AG08396 (cell line): ENCODE results near the gene ANKRD13C.
"Not testable (repeated sequence)": the region's sequence is repeated elsewhere in the genome, so short reads cannot be mapped to it uniquely, and the experiment has no call there.

Source experiments
- DNase-seq: peaks from one replicate; pipeline ENCODE4 v3.0.0; 2012; ENCODE audit warnings: low spot score, mixed read lengths

ANKRD13C gene

GRCh38 chr1:70354332-70355110 is at the start of gene ANKRD13C:
TSS of gene ANKRD13C (minus strand) at chr1:70354722. CDS start at chr1:70354408, 314 bp downstream.
- DNase-seq: peak; percentile 91

- no peak for DNase-seq
These were observed 49.2 kb upstream of the ANKRD13C start for GRCh38 chr1:70403759-70404158.

- no peak for DNase-seq
These were observed 47.5 kb upstream of the ANKRD13C start for GRCh38 chr1:70401974-70402373.

GRCh38 chr1:70400335-70400734 is 45.8 kb upstream of the ANKRD13C start:
- no peak for DNase-seq

GRCh38 chr1:70397013-70397412 is 42.5 kb upstream of the ANKRD13C start:
- no peak for DNase-seq

- no peak for DNase-seq
These were observed 42.1 kb upstream of the ANKRD13C start for GRCh38 chr1:70396607-70397006.

- no peak for DNase-seq
These were observed 38.1 kb upstream of the ANKRD13C start for GRCh38 chr1:70392626-70393025.

GRCh38 chr1:70387507-70387906 is 33.0 kb upstream of the ANKRD13C start:
- DNase-seq: no peak

GRCh38 chr1:70386121-70386520 is 31.6 kb upstream of the ANKRD13C start:
- no peak for DNase-seq

- no peak for DNase-seq
These were observed 31.0 kb upstream of the ANKRD13C start for GRCh38 chr1:70385477-70385876.

GRCh38 chr1:70384542-70384941 is 30.0 kb upstream of the ANKRD13C start:
- no peak for DNase-seq

- DNase-seq: no peak
These were observed 29.0 kb upstream of the ANKRD13C start for GRCh38 chr1:70383483-70383882.

- DNase-seq: no peak
These were observed 28.2 kb upstream of the ANKRD13C start for GRCh38 chr1:70382682-70383081.

GRCh38 chr1:70376196-70376595 is 21.7 kb upstream of the ANKRD13C start:
- no peak for DNase-seq

- not testable (repeated sequence) for DNase-seq
These were observed 19.1 kb upstream of the ANKRD13C start for GRCh38 chr1:70373580-70373979.

GRCh38 chr1:70372426-70372825 is 17.9 kb upstream of the ANKRD13C start:
- no peak for DNase-seq

- not testable (repeated sequence) for DNase-seq
These were observed 17.1 kb upstream of the ANKRD13C start for GRCh38 chr1:70371586-70371985.

- DNase-seq: not testable (repeated sequence)
These were observed 12.9 kb upstream of the ANKRD13C start for GRCh38 chr1:70367397-70367796.

- not testable (repeated sequence) for DNase-seq
These were observed 12.5 kb upstream of the ANKRD13C start for GRCh38 chr1:70366997-70367396.

- not testable (repeated sequence) for DNase-seq
These were observed 12.0 kb upstream of the ANKRD13C start for GRCh38 chr1:70366425-70366952.

- DNase-seq: no peak
These were observed 9.9 kb upstream of the ANKRD13C start for GRCh38 chr1:70364439-70364838.

- DNase-seq: peak; percentile 13
These were observed 7.3 kb upstream of the ANKRD13C start for GRCh38 chr1:70361727-70362398.

- no peak for DNase-seq
These were observed 5.8 kb upstream of the ANKRD13C start for GRCh38 chr1:70360321-70360720.
